NCI-H2029 (cell line): Measurements from ENCODE around the gene SMC5.
A peak's percentile ranks its signal among the peaks of the same experiment; 100 is the strongest.
"Not testable (repeated sequence)": the region's sequence is repeated elsewhere in the genome, so short reads cannot be mapped to it uniquely, and the experiment has no call there.

Experiments
- DNase-seq: peaks from one replicate; lab custom pipeline; 2025; lab: John Stamatoyannopoulos, UW

SMC5 gene

GRCh38 chr9:70258692-70259511 is at the start of gene SMC5:
Gene SMC5, plus strand, starts transcription at chr9:70258978. Its CDS starts 101 bp downstream, at chr9:70259079.
- DNase-seq, result peak; percentile 87

DNA sequence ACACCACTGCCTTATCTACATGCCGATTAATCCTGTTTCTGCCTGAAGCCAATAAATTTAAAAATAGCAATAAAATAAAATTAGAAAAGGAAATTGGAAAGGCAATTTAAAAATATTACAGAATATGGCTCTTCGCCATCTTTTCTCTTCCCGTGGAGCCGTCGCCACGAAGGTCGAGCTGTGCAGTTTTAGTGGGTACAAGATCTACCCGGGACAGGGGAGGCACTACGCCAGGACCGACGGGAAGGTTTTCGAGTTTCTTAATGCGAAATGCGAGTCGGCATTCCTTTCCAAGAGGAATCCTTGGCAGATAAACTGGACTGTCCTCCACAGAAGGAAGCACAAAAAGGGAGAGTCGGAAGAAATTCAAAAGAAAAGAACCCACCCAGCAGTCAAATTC is 41.7 kb upstream of the SMC5 start:
- DNase-seq, result no peak

- DNase-seq, result no peak
Observed at GRCh38 chr9:70218767-70219166, 40.0 kb upstream of the SMC5 start.

GRCh38 chr9:70220216-70220615 is 38.6 kb upstream of the SMC5 start:
- DNase-seq, result no peak

DNA sequence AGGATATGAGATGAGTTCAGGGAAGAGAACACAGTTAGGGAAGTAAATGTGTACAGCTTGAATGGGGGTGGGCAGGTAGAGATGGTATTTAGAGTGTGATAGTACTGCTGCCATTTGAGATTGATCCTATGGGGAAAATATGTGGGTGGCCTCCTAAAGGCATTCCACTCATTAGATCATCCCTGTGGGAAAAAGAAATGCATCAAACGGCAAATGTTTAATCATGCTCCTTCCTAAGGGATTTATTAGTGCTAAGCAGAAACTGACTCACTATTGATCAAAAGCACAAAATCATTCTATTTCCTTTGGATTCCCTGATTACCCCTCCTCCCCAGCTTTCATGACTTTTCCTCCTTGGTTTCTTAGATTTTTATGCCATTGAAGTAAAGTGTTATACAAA is 36.4 kb upstream of the SMC5 start:
- DNase-seq, result no peak

DNA sequence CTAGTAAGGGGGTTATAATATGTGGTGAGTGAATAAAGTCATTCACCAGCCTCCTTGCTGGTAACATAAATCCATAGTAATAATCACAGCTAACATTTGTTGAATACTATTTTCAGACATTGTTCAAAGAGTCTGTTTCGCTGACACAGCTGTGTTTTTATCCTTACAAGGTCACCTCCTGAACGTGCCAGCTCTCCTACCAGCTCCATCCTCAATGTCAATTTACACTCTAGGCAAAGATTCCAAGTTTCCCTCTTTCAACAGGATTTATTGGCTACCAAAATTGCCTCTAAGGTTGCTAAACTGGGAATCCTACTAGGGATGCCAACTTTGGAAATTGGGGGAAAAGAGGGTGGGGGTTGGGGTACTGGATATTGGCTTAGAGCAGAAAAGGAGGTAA is 30.7 kb upstream of the SMC5 start:
- no peak for DNase-seq

DNA sequence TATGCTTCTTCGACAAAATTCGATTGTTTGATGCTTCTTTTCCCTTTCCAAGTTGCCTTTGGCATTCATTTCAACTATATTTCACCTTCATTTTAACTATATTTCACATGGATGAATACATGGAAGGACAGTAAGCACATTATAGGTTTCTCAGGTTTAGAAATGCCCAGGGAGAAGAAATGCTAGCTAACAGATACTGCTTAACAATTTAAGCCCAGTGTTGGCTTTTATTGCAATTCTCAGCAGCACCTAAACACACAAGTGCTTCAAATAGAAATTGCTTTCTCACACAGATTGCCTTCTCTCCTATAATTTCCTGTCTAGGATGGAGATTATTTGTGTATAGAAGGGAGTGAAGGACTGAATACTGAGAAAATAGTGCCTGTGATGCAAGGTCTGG is 30.2 kb upstream of the SMC5 start:
- DNase-seq, result no peak

- DNase-seq, result no peak
Observed at GRCh38 chr9:70229026-70229425, 29.8 kb upstream of the SMC5 start.

- DNase-seq, result no peak
Observed at GRCh38 chr9:70229579-70229978, 29.2 kb upstream of the SMC5 start.

DNA sequence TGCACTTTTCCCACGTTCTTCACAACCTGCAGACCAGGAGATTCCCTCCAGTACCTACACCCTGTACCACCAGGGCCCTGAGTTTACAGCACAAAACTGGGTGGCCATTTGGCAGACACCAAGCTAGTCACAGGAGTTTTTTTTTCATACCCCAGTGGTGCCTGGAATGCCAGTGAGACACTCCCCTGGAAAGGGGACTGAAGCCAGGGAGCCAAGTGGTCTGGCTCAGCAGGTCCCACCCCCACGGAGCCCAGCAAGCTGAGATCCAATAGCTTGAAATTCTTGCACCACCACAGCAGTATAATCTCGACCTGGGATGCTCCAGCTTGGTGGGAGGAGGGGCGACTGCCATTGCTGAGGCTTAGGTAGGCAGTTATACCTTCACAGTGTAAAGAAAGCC is 26.3 kb upstream of the SMC5 start:
- no peak for DNase-seq

- DNase-seq, result not testable (repeated sequence)
Observed at GRCh38 chr9:70234208-70234607, 24.6 kb upstream of the SMC5 start.

DNA sequence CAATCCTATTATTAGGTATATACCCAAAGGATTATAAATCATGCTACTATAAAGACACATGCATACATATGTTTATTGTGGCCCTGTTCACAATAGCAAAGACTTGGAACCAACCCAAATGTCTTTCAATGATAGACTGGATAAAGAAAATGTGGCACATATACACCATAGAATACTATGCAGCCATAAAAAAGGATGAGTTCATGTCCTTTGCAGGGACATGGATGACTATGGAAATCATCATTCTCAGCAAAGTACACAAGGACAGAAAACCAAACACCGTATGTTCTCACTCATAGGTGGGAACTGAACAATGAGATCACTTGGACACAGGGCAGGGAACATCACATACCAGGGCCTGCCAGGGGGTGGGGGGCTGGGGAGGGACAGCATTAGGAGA is 12.8 kb upstream of the SMC5 start:
- DNase-seq, result not testable (repeated sequence)

DNA sequence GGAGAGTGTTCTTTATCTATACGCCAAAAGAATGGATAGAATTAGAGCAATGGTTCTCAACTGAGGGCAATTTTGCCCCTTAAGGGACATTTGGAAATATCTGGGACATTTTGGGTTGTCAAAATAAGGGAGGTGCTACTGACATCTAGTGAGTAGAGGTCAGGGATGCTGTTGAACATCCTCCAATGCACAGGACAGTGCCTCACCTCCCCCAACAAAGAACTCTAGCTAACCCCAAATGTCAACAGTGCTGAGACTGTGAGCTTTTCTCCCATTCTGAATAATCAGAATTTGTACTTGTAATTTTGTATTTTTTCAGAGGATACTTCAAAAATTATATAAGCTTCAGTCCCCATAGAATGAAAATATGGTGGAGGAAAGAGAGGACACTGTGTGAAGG is 8.6 kb upstream of the SMC5 start:
- DNase-seq, result no peak

DNA sequence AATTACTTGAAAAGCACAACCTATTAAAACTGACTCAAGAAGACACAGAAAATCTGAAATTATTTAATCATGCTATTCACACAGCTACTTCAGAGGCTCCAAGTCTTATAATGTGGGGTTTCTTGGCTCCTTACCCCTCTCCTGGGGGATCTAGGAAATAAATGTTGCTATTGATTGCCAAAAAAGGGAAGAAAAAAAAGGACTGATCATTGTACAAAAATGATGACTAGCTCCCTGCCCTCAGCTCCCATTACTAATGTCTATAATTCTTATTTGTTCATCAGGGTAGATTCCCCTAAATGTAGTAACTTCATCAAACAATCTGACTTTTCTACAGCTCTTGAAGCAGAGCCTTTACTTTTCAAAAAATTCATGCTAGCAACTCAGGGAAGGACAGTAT is 3.3 kb upstream of the SMC5 start:
- DNase-seq, result no peak

DNA sequence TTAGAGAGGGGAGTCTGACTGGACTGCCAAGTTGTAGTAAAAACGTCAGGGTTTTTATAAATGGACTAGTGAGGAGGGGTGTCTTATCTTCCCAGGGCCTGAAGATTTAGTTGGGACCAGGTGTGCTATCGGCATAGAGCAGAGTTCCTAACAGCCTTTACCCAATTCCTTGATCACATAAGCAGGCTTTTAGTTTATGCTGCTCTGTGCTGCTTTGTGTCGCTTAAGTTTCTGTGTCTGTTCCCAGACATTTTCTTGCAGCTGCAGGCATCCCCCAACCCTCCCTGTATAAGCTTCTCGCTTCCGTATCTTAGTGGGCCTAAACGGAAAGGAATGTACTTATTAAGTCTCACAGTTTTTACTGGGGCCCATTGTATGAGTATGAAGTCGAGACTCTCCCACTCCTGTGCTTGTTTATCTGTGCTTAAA is 2.6 kb upstream of the SMC5 start:
- DNase-seq, result no peak

GRCh38 chr9:70257502-70257901 is 1.3 kb upstream of the SMC5 start:
- DNase-seq, result no peak

DNA sequence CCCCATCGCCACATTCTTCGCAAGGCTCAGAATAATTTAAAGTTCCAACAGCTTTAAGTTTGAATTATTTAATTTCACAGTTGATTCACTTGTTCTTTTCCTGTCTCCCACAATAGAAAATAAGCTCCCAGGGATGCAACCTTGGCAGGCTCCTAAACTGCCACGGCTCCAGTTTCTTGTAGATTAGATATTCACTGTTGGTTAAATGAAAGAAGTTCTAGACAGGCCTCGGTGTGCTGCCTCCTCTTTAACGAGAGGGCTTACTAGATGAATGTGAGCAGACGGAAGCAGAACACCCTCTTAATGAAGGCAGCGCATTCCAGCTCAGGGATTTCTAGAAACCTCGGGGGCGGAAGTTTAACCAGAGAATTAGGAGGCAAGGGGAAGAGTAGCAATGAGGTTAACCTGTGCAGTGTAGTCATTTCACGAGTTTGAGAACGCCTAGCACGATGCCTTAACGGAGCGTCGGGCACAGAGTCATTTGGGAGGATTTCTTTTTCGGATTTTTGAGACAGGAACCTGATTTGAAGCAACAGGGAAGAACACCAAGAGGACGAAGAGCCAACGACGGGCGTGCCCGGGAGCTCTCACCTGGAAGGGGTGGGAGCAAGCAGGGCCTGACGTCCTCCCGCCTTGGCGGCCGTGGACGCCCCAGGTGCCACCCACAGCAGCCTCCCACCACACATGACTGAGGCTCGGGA is 637 bp upstream of the SMC5 start:
- peak; percentile 68 for DNase-seq

DNA sequence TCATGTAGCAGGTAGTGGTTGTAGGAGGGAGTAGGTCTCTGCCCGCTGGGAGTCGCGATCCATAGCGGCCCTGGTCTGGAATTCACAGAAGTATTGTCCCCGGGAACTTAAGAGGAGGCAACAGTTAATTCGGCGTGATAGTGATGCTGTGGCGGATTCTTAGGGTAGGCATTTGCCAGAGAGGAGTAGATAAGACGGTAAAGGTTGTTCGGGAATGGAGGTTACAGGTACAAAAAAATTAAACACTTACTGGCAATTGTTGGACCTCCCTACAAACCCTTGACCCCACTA is 679 bp downstream of the SMC5 start:
- no peak for DNase-seq

GRCh38 chr9:70260007-70260443 is 1.2 kb downstream of the SMC5 start:
- DNase-seq, result no peak

- no peak for DNase-seq
Observed at GRCh38 chr9:70260606-70261005, 1.8 kb downstream of the SMC5 start.

DNA sequence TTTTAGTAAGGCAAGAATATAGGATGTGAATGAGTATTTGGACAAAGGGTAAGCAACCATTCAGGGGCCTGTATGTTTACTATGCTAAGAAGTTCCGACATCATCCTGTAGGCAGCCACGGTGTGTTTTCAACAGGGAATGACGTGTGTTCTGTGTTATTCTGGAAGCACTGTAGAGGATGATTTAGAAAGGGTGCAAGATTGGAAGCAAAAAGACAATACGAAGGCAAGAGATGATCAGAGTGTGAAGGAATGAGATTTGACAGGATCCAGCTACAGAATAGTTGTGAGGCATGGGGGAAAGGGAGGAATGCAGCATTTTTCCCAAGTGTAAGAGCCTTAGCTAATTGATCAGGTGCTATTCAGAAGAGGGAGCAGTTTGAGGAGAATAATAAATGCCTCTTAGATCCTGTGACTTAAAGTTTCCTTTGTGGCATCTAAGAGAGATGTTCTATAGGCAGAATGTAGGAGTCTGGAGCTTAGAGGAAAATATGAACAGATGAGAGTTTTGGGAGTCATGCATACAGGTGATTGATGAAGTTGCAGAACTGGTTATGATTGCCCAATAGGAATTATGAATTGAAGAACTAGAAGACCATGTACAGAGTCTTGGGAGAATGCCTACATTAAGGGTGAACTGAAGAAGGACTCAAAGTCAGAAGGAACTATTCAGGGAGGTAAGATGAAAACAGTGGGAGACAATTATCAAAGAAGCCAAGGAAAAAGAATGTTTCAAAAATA is 2.5 kb downstream of the SMC5 start:
- no peak for DNase-seq

GRCh38 chr9:70262366-70262765 is 3.6 kb downstream of the SMC5 start:
- no peak for DNase-seq

- DNase-seq, result no peak
Observed at GRCh38 chr9:70262948-70263347, 4.2 kb downstream of the SMC5 start.
